ENCODE results near the gene AUTS2. TPM values are rescaled to one million over a fixed set of nuclear protein-coding genes. Genes with fewer than 3 reads are reported as not detected.

The AUTS2 gene
- total RNA-seq, 1 donor from 2014 or later, result 53.0 TPM

DNA sequence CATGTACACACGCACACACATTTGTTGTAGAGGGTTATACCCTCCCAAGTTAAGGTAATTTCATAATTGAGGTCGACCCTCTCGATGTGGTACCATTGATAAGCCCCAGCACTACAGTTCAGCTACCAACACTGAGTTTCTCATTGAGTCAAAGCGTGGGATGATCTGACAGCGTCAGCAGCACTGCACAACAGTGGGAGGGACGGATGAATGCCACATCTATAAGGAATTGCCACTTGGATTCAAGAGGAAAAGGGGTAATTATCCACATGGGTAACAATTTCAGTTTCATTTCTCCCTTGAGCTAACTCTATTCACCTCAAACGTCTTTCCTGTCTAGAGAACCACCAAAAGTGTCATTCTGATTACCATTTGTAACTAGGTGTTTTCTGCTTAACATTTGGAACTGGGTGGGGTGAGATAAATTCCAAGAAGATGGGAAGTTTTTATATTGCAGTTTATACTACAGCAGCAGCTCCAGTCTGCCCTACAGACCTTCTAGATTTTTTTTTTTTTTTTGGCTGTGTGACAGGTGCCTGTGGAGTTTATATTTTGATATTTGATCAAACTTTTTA is 342.9 kb downstream of the AUTS2 start:
- no peak for DNase-seq (ENCODE audit: extremely low spot score in 2 of 2)
- no peak overlapping the region for H3K4me3 ChIP-seq
- no peaks in the 10 kb centered on the region for H3K36me3 ChIP-seq
- TF ChIP-seq POLR2AphosphoS5 (IDR thresholded peaks at IDR 0.05; ENCODE audit: insufficient read depth in 1 of 2, low read depth in 1 of 2), result no peak
- no peak for TF ChIP-seq POLR2A (IDR thresholded peaks at IDR 0.05)
- TF ChIP-seq, protein P1, sequence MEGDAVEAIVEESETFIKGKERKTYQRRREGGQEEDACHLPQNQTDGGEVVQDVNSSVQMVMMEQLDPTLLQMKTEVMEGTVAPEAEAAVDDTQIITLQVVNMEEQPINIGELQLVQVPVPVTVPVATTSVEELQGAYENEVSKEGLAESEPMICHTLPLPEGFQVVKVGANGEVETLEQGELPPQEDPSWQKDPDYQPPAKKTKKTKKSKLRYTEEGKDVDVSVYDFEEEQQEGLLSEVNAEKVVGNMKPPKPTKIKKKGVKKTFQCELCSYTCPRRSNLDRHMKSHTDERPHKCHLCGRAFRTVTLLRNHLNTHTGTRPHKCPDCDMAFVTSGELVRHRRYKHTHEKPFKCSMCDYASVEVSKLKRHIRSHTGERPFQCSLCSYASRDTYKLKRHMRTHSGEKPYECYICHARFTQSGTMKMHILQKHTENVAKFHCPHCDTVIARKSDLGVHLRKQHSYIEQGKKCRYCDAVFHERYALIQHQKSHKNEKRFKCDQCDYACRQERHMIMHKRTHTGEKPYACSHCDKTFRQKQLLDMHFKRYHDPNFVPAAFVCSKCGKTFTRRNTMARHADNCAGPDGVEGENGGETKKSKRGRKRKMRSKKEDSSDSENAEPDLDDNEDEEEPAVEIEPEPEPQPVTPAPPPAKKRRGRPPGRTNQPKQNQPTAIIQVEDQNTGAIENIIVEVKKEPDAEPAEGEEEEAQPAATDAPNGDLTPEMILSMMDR (IDR thresholded peaks at IDR 0.05), result no peak
- no peak overlapping the region for H3K27ac ChIP-seq
- H3K27me3 ChIP-seq, result no peaks in the 10 kb centered on the region
- intact Hi-C loops (cut with DNase I), result no loop called here
- no peaks in the 10 kb centered on the region for H3K4me1 ChIP-seq
- no peaks in the 10 kb centered on the region for H3K9me3 ChIP-seq

DNA sequence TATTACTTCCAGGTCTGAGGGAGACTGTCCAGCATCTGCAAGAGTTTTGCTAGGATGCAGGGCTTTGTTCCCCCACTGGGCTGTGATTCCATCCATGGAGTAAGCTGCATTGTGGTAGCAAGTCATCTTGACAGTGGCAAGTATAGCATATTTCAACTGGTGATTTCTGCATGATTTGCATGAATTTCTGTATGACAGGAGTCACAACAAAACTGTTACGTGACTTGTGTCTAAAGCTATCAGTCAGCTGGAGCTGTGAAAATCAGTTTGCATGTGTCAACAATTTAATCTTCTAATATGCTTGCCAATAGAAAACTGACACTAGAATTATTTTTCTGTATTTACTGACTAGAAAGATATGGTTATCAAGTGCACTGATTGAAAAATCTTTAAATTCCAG is 344.3 kb downstream of the AUTS2 start:
- H3K4me1 ChIP-seq, result no peaks in the 10 kb centered on the region
- intact Hi-C loops (cut with DNase I), result no loop called here
- TF ChIP-seq, protein P1 (IDR thresholded peaks at IDR 0.05), result no peak
- TF ChIP-seq POLR2AphosphoS5 (IDR thresholded peaks at IDR 0.05; ENCODE audit: insufficient read depth in 1 of 2, low read depth in 1 of 2) (no peak), POLR2A (IDR thresholded peaks at IDR 0.05) (no peak)
- no peaks in the 10 kb centered on the region for H3K36me3 ChIP-seq
- no peak for DNase-seq (ENCODE audit: extremely low spot score in 2 of 2)
- H3K9me3 ChIP-seq, result no peaks in the 10 kb centered on the region
- no peak overlapping the region for H3K4me3 ChIP-seq
- H3K27ac ChIP-seq, result no peak overlapping the region
- H3K27me3 ChIP-seq, result no peaks in the 10 kb centered on the region

DNA sequence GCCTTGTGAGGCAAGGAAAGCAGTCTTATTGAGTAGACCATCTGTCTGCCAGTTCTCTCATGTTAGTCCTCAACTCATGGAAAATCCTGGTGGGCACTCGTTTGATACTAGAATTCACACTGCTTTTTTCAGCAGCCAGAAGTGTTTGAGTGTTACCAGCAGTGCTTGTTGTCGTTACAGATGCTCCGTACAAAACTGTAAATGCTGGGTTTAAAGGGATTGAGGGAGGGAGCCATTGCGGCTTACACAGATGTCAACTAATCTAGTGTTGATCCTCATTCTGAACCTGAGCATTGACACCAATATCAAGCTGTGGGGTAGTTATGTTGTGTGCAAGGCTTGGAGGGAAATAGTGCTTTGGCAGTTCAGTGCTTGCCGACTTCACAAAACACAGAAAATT is 348.6 kb downstream of the AUTS2 start:
- H3K36me3 ChIP-seq, result no peaks in the 10 kb centered on the region
- DNase-seq (ENCODE audit: extremely low spot score in 2 of 2), result no peak
- H3K9me3 ChIP-seq, result no peaks in the 10 kb centered on the region
- TF ChIP-seq, protein P1 (IDR thresholded peaks at IDR 0.05), result no peak
- no peak for TF ChIP-seq POLR2AphosphoS5 (IDR thresholded peaks at IDR 0.05; ENCODE audit: insufficient read depth in 1 of 2, low read depth in 1 of 2)
- TF ChIP-seq POLR2A (IDR thresholded peaks at IDR 0.05), result no peak
- H3K4me1 ChIP-seq, result no peaks in the 10 kb centered on the region
- no peaks in the 10 kb centered on the region for H3K27me3 ChIP-seq
- intact Hi-C loops (cut with DNase I), result no loop called here
- H3K27ac ChIP-seq, result no peak overlapping the region
- no peak overlapping the region for H3K4me3 ChIP-seq

DNA sequence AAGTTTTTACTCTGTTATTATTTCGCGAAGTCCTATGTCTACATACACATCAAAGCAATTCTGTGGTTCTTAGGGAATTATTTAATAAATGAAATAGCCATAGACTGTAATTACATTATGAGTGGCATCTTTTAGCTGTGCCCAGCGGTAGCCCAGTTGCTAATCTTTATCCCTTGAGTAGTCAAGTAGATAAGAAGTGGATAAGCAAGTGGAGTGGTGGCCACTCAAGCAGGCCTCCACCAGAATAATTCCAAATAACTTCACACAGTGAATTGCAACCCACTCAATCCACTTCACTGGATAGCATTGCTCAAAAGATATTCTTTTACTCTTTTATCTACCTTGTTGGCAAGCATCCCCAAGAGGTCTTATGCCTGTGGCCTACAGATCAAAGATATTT is 349.7 kb downstream of the AUTS2 start:
- Histone ChIP-seq H3K9me3 (no peaks in the 10 kb centered on the region), H3K36me3 (no peaks in the 10 kb centered on the region), H3K4me1 (no peaks in the 10 kb centered on the region), H3K4me3 (no peak overlapping the region), H3K27me3 (no peaks in the 10 kb centered on the region), H3K27ac (no peak overlapping the region)
- TF ChIP-seq POLR2A (IDR thresholded peaks at IDR 0.05), result no peak
- TF ChIP-seq, protein P1 (IDR thresholded peaks at IDR 0.05), result no peak
- no peak for TF ChIP-seq POLR2AphosphoS5 (IDR thresholded peaks at IDR 0.05; ENCODE audit: insufficient read depth in 1 of 2, low read depth in 1 of 2)
- intact Hi-C loops (cut with DNase I), result no loop called here
- DNase-seq (ENCODE audit: extremely low spot score in 2 of 2), result no peak

DNA sequence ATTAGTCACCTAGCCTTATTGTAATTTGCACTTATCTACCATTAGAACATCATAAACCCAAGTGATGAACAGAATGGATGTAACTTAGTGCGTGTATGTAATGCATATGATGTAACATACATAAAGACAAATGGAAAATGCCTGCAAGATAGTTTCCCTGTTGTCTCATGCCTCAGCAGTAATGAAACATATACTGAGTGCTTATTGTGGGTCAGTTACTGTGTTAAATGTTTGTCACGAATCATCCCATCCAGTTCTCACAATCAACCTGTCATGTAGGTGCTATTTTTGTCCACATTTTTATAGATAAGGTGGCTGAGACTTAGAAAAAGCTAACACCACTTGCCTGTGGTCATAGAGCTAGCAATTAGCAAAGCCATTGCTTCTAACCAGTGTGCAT is 350.8 kb downstream of the AUTS2 start:
- DNase-seq (ENCODE audit: extremely low spot score in 2 of 2), result no peak
- Histone ChIP-seq H3K27ac (no peak overlapping the region), H3K4me1 (no peaks in the 10 kb centered on the region), H3K36me3 (no peaks in the 10 kb centered on the region), H3K27me3 (no peaks in the 10 kb centered on the region), H3K4me3 (no peak overlapping the region), H3K9me3 (no peaks in the 10 kb centered on the region)
- TF ChIP-seq POLR2AphosphoS5 (IDR thresholded peaks at IDR 0.05; ENCODE audit: insufficient read depth in 1 of 2, low read depth in 1 of 2), result no peak
- TF ChIP-seq POLR2A (IDR thresholded peaks at IDR 0.05), result no peak
- TF ChIP-seq, protein P1 (IDR thresholded peaks at IDR 0.05), result no peak
- intact Hi-C loops (cut with DNase I), result no loop called here

Data from vagina (tissue), 2 donors.